VCaP (cell line): ENCODE data around the gene CBFA2T3.

Experiments used
- H3K27ac ChIP-seq: fragments of 450-650 bp; 2 replicates; pipeline ENCODE4 v1.5.1; 2017
- TF ChIP-seq, protein P1 (sequence below): fragments of 450-650 bp; conservative IDR thresholded peaks from 2 replicates; pipeline ENCODE4 v1.5.1; 2017; ENCODE audit warnings: mild to moderate bottlenecking, moderate library complexity

CBFA2T3 gene

DNA sequence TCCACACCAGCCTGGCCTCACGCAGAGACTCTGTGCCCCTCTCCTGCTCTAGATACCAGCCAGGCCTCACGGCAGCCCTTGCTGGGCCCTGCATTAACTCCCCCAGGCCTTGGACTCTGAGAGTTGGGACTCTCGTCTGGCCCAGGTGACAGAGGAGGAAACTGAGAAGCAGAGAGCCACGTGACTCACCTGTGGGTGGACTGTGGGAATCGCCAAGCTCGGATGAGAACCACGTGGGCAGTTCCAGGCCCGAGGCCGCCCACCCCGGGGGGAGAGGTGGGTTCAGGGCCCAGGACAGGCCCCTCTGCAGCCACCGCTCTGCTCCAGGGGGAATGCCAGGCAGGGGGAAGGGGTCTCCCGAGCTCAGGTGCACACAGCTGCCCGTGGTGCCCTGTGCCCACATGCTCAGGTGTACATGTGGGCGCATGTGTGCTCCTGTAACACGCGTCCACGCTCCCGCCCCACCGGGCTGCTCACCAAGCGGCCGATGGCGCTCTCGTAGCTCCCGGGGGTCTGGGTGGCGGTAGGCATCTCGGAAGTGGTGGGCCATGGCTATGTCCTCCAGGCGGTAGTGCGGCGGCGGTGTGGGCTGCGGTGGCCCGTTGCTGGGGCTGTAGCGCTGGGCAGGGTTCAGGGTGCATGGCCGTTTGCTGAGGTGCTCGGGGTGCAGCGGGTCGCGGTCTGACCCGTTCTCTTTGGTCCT, 92.3 kb downstream of the CBFA2T3 start:
- H3K27ac ChIP-seq = no peak overlapping the region
- TF ChIP-seq, protein P1, sequence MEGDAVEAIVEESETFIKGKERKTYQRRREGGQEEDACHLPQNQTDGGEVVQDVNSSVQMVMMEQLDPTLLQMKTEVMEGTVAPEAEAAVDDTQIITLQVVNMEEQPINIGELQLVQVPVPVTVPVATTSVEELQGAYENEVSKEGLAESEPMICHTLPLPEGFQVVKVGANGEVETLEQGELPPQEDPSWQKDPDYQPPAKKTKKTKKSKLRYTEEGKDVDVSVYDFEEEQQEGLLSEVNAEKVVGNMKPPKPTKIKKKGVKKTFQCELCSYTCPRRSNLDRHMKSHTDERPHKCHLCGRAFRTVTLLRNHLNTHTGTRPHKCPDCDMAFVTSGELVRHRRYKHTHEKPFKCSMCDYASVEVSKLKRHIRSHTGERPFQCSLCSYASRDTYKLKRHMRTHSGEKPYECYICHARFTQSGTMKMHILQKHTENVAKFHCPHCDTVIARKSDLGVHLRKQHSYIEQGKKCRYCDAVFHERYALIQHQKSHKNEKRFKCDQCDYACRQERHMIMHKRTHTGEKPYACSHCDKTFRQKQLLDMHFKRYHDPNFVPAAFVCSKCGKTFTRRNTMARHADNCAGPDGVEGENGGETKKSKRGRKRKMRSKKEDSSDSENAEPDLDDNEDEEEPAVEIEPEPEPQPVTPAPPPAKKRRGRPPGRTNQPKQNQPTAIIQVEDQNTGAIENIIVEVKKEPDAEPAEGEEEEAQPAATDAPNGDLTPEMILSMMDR = no peak

DNA sequence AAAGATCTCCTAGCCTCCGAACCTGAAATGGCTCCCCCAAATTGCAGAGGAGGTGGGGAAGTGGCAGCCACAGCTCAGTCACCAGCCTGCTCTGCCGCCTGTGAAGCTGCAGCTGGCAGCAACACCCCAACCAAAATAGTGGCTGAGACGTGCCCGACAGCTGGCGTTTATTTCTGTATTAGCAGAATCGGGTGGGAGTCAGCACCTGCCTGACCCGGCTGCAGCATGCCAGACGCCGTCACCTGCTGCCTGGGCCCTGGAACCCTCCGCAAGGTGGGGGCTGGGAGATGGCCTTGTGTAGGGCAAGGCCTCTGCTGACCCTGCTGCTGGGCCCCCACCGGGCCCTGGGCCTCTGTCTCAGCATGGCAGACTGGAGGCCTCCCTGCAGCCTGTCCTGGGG, 93.1 kb downstream of the CBFA2T3 start:
- no peak overlapping the region for H3K27ac ChIP-seq
- TF ChIP-seq, protein P1 = no peak

- no peak overlapping the region for H3K27ac ChIP-seq
- TF ChIP-seq, protein P1 = no peak
These were observed 93.7 kb downstream of the CBFA2T3 start for GRCh38 chr16:88883117-88883895.

GRCh38 chr16:88882358-88883030, 94.5 kb downstream of the CBFA2T3 start:
- H3K27ac ChIP-seq = no peak overlapping the region
- TF ChIP-seq, protein P1 = no peak

DNA sequence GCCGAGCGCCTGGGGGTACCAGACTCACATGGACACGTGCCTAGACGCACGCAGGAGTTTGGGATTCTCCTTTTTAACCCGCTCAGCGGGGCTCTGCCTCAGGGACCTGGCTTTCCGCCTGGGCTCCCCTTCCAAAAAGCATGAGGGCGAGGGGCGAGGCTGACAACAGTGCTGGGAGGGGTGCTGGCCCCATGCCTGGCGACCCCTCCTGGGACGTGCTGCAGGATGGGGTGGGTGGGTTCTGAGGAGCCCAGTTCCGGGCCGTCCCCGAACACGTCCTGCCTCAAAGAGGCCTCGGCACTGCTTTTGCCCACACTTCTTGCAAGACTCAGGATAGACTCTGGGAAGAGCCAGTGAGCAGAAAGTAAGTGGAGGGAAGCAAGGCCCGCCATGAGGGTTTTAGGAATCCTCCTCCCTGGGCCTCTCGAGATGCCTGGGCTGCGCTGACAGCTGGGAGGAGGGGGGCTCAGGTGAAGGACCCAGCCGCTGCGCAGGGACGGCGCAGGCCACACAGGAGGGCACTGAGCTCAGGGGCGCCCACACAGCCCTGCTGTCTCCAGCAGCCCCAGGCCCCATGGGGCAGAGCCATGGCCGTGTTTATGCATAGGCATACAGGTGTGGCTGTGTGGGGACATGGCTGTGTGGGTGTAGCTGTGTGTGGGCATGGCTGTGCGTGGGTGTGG, 95.2 kb downstream of the CBFA2T3 start:
- TF ChIP-seq, protein P1 = no peak
- no peak overlapping the region for H3K27ac ChIP-seq

DNA sequence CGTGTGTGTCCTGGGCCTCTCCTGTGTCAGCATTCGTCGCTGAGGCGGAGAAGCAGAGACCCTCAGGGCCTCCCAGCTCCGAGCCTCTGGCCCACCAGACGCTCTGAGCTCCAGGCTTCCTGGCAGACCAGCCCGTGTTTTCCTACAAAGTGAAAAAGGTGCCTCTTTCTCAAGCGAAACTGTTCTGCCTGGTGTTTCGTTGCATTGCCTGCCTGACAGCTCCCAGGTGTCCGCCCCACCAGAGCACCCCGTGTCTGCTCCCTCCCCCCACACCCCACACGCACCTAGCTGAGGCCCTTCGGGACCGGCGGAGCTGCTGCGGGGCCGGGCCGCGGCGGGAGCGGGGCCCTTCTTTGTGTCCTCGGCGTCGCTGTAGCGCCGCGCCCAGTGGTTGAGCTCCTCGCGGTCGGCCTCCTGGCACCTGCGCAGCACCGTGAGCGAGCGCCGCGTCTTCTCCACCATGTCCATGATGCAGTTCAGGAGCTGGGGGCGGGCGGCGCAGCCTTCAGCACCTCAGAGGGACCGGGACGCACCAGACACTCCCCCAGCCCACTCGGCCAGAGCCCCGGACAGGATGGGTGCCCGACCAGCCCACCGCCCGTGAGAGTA, 95.9 kb downstream of the CBFA2T3 start:
- TF ChIP-seq, protein P1 = no peak
- no peak overlapping the region for H3K27ac ChIP-seq
